HepG2 (cell line): ENCODE results near the gene AFAP1. TPM values are rescaled to one million over a fixed set of nuclear protein-coding genes. Genes with fewer than 3 reads are reported as not detected.

Source experiments
- ATAC-seq: fragments of 200-7000 bp; cut with Tn5 transposase; 3 replicates; pipeline ENCODE4 v1.9.1; 2020; ENCODE audit warnings: mild to moderate bottlenecking, moderate library complexity
- BruUV-seq: library from RNA; stranded (reverse); fragments of 400-500 nt; replicated peaks from 2 replicates; lab custom pipeline; 2021; lab: Mats Ljungman, UMichigan
- CTCF ChIA-PET: fragments of 300-600 bp; formaldehyde crosslinking; extraction: SDS; loops from one replicate; lab custom pipeline; 2021; ENCODE audit warnings: low total read pairs, inconsistent platforms, low intra/inter-chr PET ratio; lab: Yijun Ruan, JAX
- POLR2A ChIA-PET: fragments of 350-600 bp; sonication (Branson Sonifier 250); formaldehyde crosslinking; loops from one replicate; lab custom pipeline; 2020; ENCODE audit warnings: antibody characterized with exemption, inconsistent platforms; lab: Yijun Ruan, JAX
- DNase-seq: peaks from one replicate; pipeline ENCODE4 v3.0.0-alpha.2; 2015; ENCODE audit warnings: low spot score
- FAIRE-seq: peaks from 3 replicates; lab custom pipeline; 2011; peaks lifted over from hg19 to GRCh38; lab: Jason Lieb, UNC
- H2AFZ ChIP-seq: one replicate; pipeline ENCODE4 v1.6.1; 2011; ENCODE audit warnings: low read length, inconsistent platforms
- H3K27ac ChIP-seq: fragments of 300-600 bp; 3 replicates; pipeline ENCODE4 v1.8.0; 2011; ENCODE audit warnings: mixed run types, mild to moderate bottlenecking, mixed read lengths, low read length, inconsistent platforms; ENCODE audit not compliant: insufficient read depth; ENCODE audit errors: extremely low read length
- H3K27me3 ChIP-seq, 2 experiments: fragments of 200-600 bp in 1 of 2; 2 replicates in 1 of 2; 3 replicates in 1 of 2; pipeline versions ENCODE4 v1.6.0 to v1.8.0; 2011; ENCODE audit warnings: low read length in 2 of 2, mild to moderate bottlenecking in 2 of 2, moderate library complexity in 2 of 2, inconsistent platforms in 1 of 2; ENCODE audit not compliant: insufficient read depth in 2 of 2, control insufficient read depth in 1 of 2
- H3K36me3 ChIP-seq, 2 experiments: fragments of 200-600 bp in 1 of 2; replicated peaks in 1 of 2; 2 replicates in 1 of 2; 3 replicates in 1 of 2; pipeline versions ENCODE4 v1.5.1 to v1.8.0; 2011; ENCODE audit warnings: low read length in 2 of 2, inconsistent platforms in 1 of 2; ENCODE audit not compliant: insufficient read depth in 2 of 2, control insufficient read depth in 1 of 2
- H3K4me1 ChIP-seq: 2 replicates; pipeline ENCODE4 v1.5.1; 2012; ENCODE audit warnings: low read length, inconsistent platforms; ENCODE audit not compliant: insufficient read depth
- H3K4me2 ChIP-seq: 2 replicates; pipeline ENCODE4 v1.6.0; 2011; ENCODE audit warnings: low read depth, low read length, inconsistent platforms
- H3K4me3 ChIP-seq, 3 experiments: fragments of 200-600 bp in 1 of 3; sonication (generic), shearing (Covaris generic) in 1 of 3; replicated peaks in 1 of 3; 2 replicates each; pipeline ENCODE4 v1.5.1; 2011 to 2016; ENCODE audit warnings: low read length in 3 of 3, inconsistent platforms in 2 of 3, low read depth in 2 of 3, mild to moderate bottlenecking in 2 of 3, control low read depth in 1 of 3, mixed read lengths in 1 of 3; ENCODE audit not compliant: insufficient read depth in 1 of 3
- H3K79me2 ChIP-seq: one replicate; pipeline ENCODE4 v1.6.1; 2011; ENCODE audit warnings: low read length, inconsistent platforms; ENCODE audit not compliant: insufficient read depth
- H3K9ac ChIP-seq: 2 replicates; pipeline ENCODE4 v1.6.0; 2011; ENCODE audit warnings: mild to moderate bottlenecking, low read depth, low read length, inconsistent platforms; ENCODE audit not compliant: insufficient read depth
- H3K9me3 ChIP-seq: 2 replicates; pipeline ENCODE4 v1.5.1; 2012; ENCODE audit warnings: mild to moderate bottlenecking, low read length
- H4K20me1 ChIP-seq: 2 replicates; pipeline ENCODE4 v1.6.0; 2011; ENCODE audit warnings: inconsistent platforms, mild to moderate bottlenecking, low read length, moderate library complexity; ENCODE audit not compliant: insufficient read depth
- CHD4 ChIP-seq: fragments of 200-600 bp; sonication (generic); IDR thresholded peaks from 2 replicates; pipeline ENCODE4 v1.7.0; 2017; ENCODE audit warnings: mild to moderate bottlenecking, low read length, borderline replicate concordance
- CREBL2 ChIP-seq: sonication (generic); formaldehyde crosslinking; IDR thresholded peaks from 2 replicates; pipeline ENCODE4 v1.8.1; 2023; ENCODE audit warnings: missing genetic modification reagents, mild to moderate bottlenecking, borderline replicate concordance
- IKZF4 ChIP-seq: sonication (generic); formaldehyde crosslinking; IDR thresholded peaks from 2 replicates; pipeline ENCODE4 v1.5.1; 2020; ENCODE audit warnings: borderline replicate concordance, mild to moderate bottlenecking, low read depth, missing genetic modification reagents; ENCODE audit errors: not compliant biosample characterization
- MYPOP ChIP-seq: sonication (generic); formaldehyde crosslinking; IDR thresholded peaks from 2 replicates; pipeline ENCODE4 v1.8.1; 2023; ENCODE audit warnings: mild to moderate bottlenecking, moderate library complexity, missing genetic modification reagents
- U2AF2 ChIP-seq: fragments of 200-400 bp; formaldehyde crosslinking; IDR thresholded peaks from 2 replicates; pipeline ENCODE4 v1.6.1; 2017; ENCODE audit warnings: low read depth, mild to moderate bottlenecking, low read length
- ZBTB39 ChIP-seq: sonication (generic); formaldehyde crosslinking; IDR thresholded peaks from 2 replicates; pipeline ENCODE4 v1.5.0; 2020; ENCODE audit warnings: missing genetic modification reagents
- ZBTB42 ChIP-seq: sonication (generic); formaldehyde crosslinking; IDR thresholded peaks from 2 replicates; pipeline ENCODE4 v1.5.0; 2020; ENCODE audit warnings: mild to moderate bottlenecking, missing genetic modification reagents
- ZC3H13 ChIP-seq: sonication (generic); formaldehyde crosslinking; IDR thresholded peaks from 2 replicates; pipeline ENCODE4 v1.8.1; 2023; ENCODE audit warnings: mild to moderate bottlenecking, missing genetic modification reagents, moderate library complexity
- ZSCAN12 ChIP-seq: sonication (generic); formaldehyde crosslinking; IDR thresholded peaks from 2 replicates; pipeline ENCODE4 v1.9.0; 2021; ENCODE audit warnings: mild to moderate bottlenecking, missing genetic modification reagents
- WGBS: methylation state at CpG from one replicate; pipeline ENCODE4 v1.1.6; 2017; ENCODE audit warnings: low lambda C conversion rate; 5-methylcytosine and 5-hydroxymethylcytosine counted together
- in situ Hi-C: cut with HindIII; loops from 2 replicates; pipeline ENCODE4 v1.10.0; 2017; ENCODE audit warnings: low pct_unique_long_range_greater_than_20kb; ENCODE audit not compliant: extremely low pct_ligation_motif_present
- intact Hi-C: fragments of 100-400 bp; cut with micrococcal nuclease; formaldehyde crosslinking; loops from one replicate; pipeline ENCODE4 v1.10.0; 2022; ENCODE audit not compliant: unreplicated experiment
- polyA plus RNA-seq, 8 experiments: library from polyadenylated mRNA; depleted of rRNA in 3 of 8; stranded (reverse) in 7 of 8; unstranded in 1 of 8; fragments of >200 nt; fragmentation: Illumina TruSeq in 4 of 8; extraction: Trizol in 4 of 8; gene quantifications; 2 replicates each; pipeline versions ENCODE4 v1.2.1 to v1.2.3, GENCODE V29; 2011 to 2016; ENCODE audit warnings: low read depth in 4 of 8, missing spikeins in 1 of 8, mixed read lengths in 1 of 8; ENCODE audit not compliant: insufficient read depth in 1 of 8
- total RNA-seq, 5 experiments: library from RNA; depleted of rRNA; stranded (reverse); fragments of >200 nt; fragmentation: Illumina TruSeq; extraction: Trizol; gene quantifications; 2 replicates each; pipeline ENCODE4 v1.2.3, GENCODE V29; 2016; ENCODE audit warnings: low read depth in 1 of 5

AFAP1 gene
- total and polyA plus RNA-seq, 2 of the 13 experiments (the other 11 are each of a cell fraction or from before 2014, with no cell fraction given): 2.5 TPM

GRCh38 chr4:7779432-7779768 lies 160.3 kb downstream of the AFAP1 start:
- Histone ChIP-seq H3K4me2 (no peak overlapping the region), H3K4me1 (peaks cover 28% of the 10 kb centered on the region), H4K20me1 (no peaks in the 10 kb centered on the region), H3K9ac (no peak overlapping the region), H3K9me3 (no peaks in the 10 kb centered on the region), H3K36me3 (peaks cover 6 to 21% of the 10 kb centered on the region in 2 experiments; a peak in 3 of 5 replicates), H3K27ac (no peak overlapping the region), H3K27me3 (no peaks in the 10 kb centered on the region), H3K4me3 (no peak overlapping the region), H2AFZ (no peak overlapping the region), H3K79me2 (no peaks in the 10 kb centered on the region)
- intact Hi-C loops (no loop called here), in situ Hi-C loops (no loop called here)
- FAIRE-seq: no peak
- no peak for TF ChIP-seq ZBTB39 (CRISPR knock-in tag)
- TF ChIP-seq ZSCAN12 (CRISPR knock-in tag): no peak
- no peak for TF ChIP-seq ZBTB42 (CRISPR knock-in tag)
- TF ChIP-seq CHD4: no peak
- no peak for TF ChIP-seq CREBL2 (CRISPR knock-in tag)
- TF ChIP-seq IKZF4 (CRISPR knock-in tag): no peak
- no peak for TF ChIP-seq ZC3H13 (CRISPR knock-in tag)
- no peak for TF ChIP-seq MYPOP (CRISPR knock-in tag)
- TF ChIP-seq U2AF2: no peak
- CTCF ChIA-PET: no interaction called here
- DNase-seq: no peak
- no TSS peak for BruUV-seq
- no peak for ATAC-seq
- POLR2A ChIA-PET: no interaction called here
- WGBS: 93% methylated on average over 5 of the region's 5 CpGs
